ENCODE measurements around the gene PARD6A. TPM values are rescaled to one million over a fixed set of nuclear protein-coding genes. Genes with fewer than 3 reads are reported as not detected.

The PARD6A gene
- total and polyA plus RNA-seq, 2 of the 13 experiments (the other 11 are each of a cell fraction or from before 2014, with no cell fraction given), result 3.5 to 4.3 TPM

DNA sequence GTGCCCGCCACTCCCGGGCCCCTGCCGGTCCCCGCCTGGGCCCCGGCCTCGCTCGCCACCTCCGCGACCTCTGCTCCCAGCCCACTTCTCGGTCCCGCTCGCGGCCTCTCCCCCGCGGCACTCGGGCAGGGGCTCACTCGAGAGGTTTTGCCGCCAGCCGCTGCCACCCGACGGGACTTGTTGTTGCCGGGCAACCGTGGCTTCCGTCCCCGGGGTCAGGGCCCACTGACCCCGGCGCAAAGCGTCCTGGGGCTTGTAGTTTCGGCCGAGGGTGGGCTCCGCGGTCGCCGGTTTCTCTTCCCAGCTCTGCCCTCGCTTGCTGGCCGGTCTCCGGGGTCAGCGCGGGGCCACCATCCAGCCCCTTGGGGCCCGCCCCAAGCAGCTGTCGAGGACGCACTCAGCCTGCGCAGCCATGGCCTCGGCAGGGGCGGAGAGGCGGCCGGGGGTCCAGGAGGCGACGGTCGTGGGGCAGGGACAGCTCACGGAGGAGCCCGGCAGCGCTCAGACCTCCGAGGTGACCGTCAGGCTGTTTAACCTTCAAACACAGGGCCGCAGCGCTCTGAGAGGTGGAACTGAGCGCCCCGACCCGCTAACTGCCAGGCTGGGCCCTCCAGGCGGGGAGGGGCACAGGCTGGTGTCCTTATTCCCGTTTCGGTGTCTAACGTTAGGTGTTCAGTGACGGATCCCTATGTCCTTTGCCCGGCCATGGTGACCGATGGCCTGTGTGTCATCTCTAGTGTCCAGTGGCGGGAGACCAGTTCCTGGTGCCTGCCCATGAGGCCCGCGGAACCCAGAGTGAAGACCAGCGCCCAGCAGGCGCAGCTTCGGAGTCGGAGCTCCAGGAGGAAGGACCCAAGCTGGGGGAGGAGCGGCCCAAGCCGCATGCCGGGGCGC is 6.0 kb downstream of the PARD6A start, which contains the start of the genes C16orf86 and ENKD1 (continued):
- TF ChIP-seq, protein P1, sequence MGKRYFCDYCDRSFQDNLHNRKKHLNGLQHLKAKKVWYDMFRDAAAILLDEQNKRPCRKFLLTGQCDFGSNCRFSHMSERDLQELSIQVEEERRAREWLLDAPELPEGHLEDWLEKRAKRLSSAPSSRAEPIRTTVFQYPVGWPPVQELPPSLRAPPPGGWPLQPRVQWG (CRISPR knock-in tag; IDR thresholded peaks at IDR 0.05; ENCODE audit: borderline replicate concordance, low read depth), result no peak
- 0 out of 2 replicates have a peak, but pooled peaks have one; percentile 51 for TF ChIP-seq PRDM10 (CRISPR knock-in tag; IDR thresholded peaks at IDR 0.05; ENCODE audit: low read depth)
- TF ChIP-seq TGIF2 (CRISPR knock-in tag; IDR thresholded peaks at IDR 0.05), result peak; percentile 37; the same call in 1 of the 2 replicates
- no peak for TF ChIP-seq NFYB (CRISPR knock-in tag; IDR thresholded peaks at IDR 0.05)
- TF ChIP-seq XBP1 (CRISPR knock-in tag; IDR thresholded peaks at IDR 0.05), result 0 out of 2 replicates have a peak, but pooled peaks have one; percentile 48
- peak; percentile 98 for TF ChIP-seq SIN3A (IDR thresholded peaks at IDR 0.05; ENCODE audit: borderline replicate concordance, low read depth, low read length)
- TF ChIP-seq STAT5B (CRISPR knock-in tag; IDR thresholded peaks at IDR 0.05), result 0 out of 2 replicates have a peak, but pooled peaks have one; percentile 2
- TF ChIP-seq KDM4B (CRISPR knock-in tag; IDR thresholded peaks at IDR 0.05), result no peak; the same call in none of the 2 replicates
- TF ChIP-seq ZNF800 (CRISPR knock-in tag; IDR thresholded peaks at IDR 0.05), result no peak
- TF ChIP-seq ZNF790 (CRISPR knock-in tag; IDR thresholded peaks at IDR 0.05; ENCODE audit: borderline replicate concordance), result peak; percentile 60; the same call in 1 of the 2 replicates
- TF ChIP-seq E2F5 (CRISPR knock-in tag; conservative IDR thresholded peaks at IDR 0.05), result peak; percentile 67
- TF ChIP-seq ZNF670 (CRISPR knock-in tag; IDR thresholded peaks at IDR 0.05; ENCODE audit: borderline replicate concordance), result peak; percentile 73; the same call in 1 of the 2 replicates
- peak; percentile 91 for TF ChIP-seq ARID4A (CRISPR knock-in tag; IDR thresholded peaks at IDR 0.05; ENCODE audit: borderline replicate concordance)
- TF ChIP-seq ZNF18 (CRISPR knock-in tag; IDR thresholded peaks at IDR 0.05; ENCODE audit: insufficient replicate concordance), result peak; percentile 87

Measured in HepG2 (cell line).